MCF 10A (cell line): Measurements from ENCODE around the gene MCAM. TPM values are rescaled to one million over a fixed set of nuclear protein-coding genes. Genes with fewer than 3 reads are reported as not detected.

Experiments used
- BruUV-seq: library from RNA; stranded (reverse); fragments of 400-500 nt; replicated peaks from 2 replicates; lab custom pipeline; 2021; lab: Mats Ljungman, UMichigan
- CTCF ChIA-PET: fragments of 300-600 bp; sonication (Branson Sonifier 250); formaldehyde crosslinking; extraction: SDS; loops from one replicate; lab custom pipeline; 2021; ENCODE audit warnings: antibody characterized with exemption, inconsistent platforms; lab: Yijun Ruan, JAX
- POLR2A ChIA-PET: fragments of 300-600, 350-650 bp; sonication (Branson Sonifier 250); formaldehyde crosslinking; extraction: SDS; loops from one replicate; lab custom pipeline; 2020; ENCODE audit warnings: antibody characterized with exemption, inconsistent platforms; lab: Yijun Ruan, JAX
- DNase-seq: peaks from one replicate; pipeline ENCODE4 v3.0.0-alpha.2; 2018; ENCODE audit not compliant: unreplicated experiment
- H3K27ac Mint-ChIP-seq: one replicate; pipeline ENCODE4 v1.8.0; 2022; ENCODE audit warnings: mild to moderate bottlenecking, low read depth, mixed read lengths; ENCODE audit not compliant: unreplicated experiment
- H3K27me3 Mint-ChIP-seq: one replicate; pipeline ENCODE4 v1.8.0; 2022; ENCODE audit warnings: mixed read lengths; ENCODE audit not compliant: insufficient read depth, unreplicated experiment
- H3K36me3 Mint-ChIP-seq: one replicate; pipeline ENCODE4 v1.8.0; 2022; ENCODE audit warnings: mild to moderate bottlenecking, moderate library complexity, mixed read lengths; ENCODE audit not compliant: insufficient read depth, unreplicated experiment
- H3K4me1 Mint-ChIP-seq: one replicate; pipeline ENCODE4 v1.8.0; 2022; ENCODE audit warnings: mixed read lengths; ENCODE audit not compliant: insufficient read depth, unreplicated experiment
- H3K4me3 Mint-ChIP-seq: one replicate; pipeline ENCODE4 v1.8.0; 2022; ENCODE audit warnings: mild to moderate bottlenecking, moderate library complexity, mixed read lengths; ENCODE audit not compliant: unreplicated experiment
- H3K9me3 Mint-ChIP-seq: one replicate; pipeline ENCODE4 v1.8.0; 2022; ENCODE audit warnings: mixed read lengths; ENCODE audit not compliant: unreplicated experiment
- intact Hi-C: fragments of 100-400 bp; cut with micrococcal nuclease; formaldehyde crosslinking; loops from 2 replicates; pipeline ENCODE4 v1.14.1; 2022
- total RNA-seq: library from RNA; stranded (reverse); gene quantifications from 2 replicates; pipeline ENCODE4 v1.2.3, GENCODE V29; 2022
- TF ChIP-seq, protein P1 (sequence below): fragments of 200-600 bp; IDR thresholded peaks from one replicate; pipeline ENCODE4 v1.8.0; 2022; ENCODE audit warnings: antibody characterized with exemption, mild to moderate bottlenecking; ENCODE audit not compliant: unreplicated experiment

The MCAM gene
- total RNA-seq, 1 experiment from 2014 or later: 3.5 TPM

DNA sequence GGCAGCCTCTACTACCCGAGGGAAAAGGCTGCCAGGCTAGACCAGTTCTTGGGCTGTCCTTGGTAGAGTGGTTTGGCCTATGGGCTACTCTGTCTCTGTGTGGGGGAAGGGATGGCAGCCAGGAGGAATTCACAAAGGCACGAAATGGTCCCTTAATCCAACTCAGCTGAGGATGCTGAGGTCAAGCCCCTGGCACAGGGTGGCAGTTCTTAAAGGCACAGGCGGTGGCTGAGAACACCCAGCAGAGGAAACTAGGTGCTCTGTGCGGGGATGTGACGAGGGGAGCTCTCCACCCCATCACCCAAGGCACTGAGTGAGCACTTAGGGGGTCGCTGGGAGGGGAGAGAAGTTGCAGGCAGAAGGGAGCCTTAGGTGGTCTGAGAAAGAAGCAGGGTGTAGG is 29.7 kb upstream of the MCAM start, which contains the start of gene MFRP:
Gene MFRP (minus strand): TSS at position 101 of the 400 bp plus-strand sequence. CDS start 192 bp downstream, outside the sequence.
- ChIA-PET POLR2A (no interaction called here), CTCF (interaction anchor here (0.6 to 5.8 kb wide), 5 partner anchors 9 to 27 kb away, joined by 3 to 30 read pairs (median 9); partner anchors contain the start of gene RNF26)
- no TSS peak for BruUV-seq
- no peak for DNase-seq
- peaks cover 23% of the 10 kb centered on the region for H3K27me3 Mint-ChIP-seq
- TF ChIP-seq, protein P1, sequence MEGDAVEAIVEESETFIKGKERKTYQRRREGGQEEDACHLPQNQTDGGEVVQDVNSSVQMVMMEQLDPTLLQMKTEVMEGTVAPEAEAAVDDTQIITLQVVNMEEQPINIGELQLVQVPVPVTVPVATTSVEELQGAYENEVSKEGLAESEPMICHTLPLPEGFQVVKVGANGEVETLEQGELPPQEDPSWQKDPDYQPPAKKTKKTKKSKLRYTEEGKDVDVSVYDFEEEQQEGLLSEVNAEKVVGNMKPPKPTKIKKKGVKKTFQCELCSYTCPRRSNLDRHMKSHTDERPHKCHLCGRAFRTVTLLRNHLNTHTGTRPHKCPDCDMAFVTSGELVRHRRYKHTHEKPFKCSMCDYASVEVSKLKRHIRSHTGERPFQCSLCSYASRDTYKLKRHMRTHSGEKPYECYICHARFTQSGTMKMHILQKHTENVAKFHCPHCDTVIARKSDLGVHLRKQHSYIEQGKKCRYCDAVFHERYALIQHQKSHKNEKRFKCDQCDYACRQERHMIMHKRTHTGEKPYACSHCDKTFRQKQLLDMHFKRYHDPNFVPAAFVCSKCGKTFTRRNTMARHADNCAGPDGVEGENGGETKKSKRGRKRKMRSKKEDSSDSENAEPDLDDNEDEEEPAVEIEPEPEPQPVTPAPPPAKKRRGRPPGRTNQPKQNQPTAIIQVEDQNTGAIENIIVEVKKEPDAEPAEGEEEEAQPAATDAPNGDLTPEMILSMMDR: no peak
- H3K4me3 Mint-ChIP-seq: no peak within 1 kb of the TSS
- no peak within 1 kb of the TSS for H3K27ac Mint-ChIP-seq
- H3K9me3 Mint-ChIP-seq: no peaks in the 10 kb centered on the region
- no peaks in the 10 kb centered on the region for H3K36me3 Mint-ChIP-seq
- H3K4me1 Mint-ChIP-seq: no peaks in the 10 kb centered on the region
- intact Hi-C loops: no loop called here

DNA sequence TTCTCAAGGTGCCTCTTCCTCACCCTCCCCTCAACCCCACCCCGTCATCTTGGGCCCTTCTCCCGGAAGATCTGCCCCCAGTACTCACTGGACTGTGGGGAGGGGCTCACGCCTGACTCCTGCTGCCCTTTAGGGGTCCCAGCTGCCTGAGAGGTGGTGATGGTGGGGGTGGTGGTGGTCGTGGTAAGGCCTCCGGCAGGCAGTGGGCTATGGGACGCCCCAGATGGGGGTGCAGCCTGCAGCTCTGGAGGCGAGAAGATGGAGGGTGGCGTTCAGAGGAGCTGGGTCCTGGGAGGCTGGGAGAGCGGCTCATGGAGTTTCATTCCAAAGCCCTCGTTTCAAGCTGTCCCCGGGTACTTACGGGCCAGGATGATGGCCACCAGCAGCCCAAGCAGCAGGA is 28.8 kb upstream of the MCAM start:
- intact Hi-C loops: no loop called here
- no peaks in the 10 kb centered on the region for H3K36me3 Mint-ChIP-seq
- TF ChIP-seq, protein P1: no peak

DNA sequence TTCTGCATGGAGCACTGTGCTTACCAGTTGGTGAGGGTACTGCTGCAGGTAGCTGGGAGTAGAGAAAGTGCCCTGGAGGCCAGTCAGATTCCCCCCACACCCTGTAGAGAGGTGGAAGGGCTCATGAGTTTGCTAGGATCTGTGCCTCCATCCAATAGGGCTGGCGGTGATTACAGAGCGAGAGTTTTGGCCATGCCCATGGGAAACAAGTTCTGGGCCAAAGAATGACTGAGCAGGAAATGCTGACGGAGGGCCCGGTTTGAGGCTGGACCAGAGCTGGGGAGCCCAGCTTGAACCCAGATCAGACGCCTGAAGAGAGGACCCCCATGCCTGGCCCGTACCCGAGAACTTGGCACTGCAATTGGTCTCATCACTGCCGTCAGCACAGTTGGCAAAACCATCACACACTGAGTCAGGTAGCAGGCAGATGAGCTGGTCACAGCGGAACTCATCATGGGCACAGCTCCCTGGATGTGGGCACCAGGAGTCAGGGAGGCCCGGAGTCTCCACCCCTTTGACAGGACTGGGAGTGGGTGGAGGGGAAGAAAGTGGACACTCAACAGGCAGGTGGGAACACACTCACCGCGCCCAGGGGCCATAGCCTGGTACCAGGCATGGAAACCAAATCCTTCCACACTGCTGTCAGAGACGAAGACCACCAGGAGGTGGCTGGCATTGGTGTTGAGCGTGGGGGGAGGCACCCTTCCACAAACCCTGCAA is 27.5 kb upstream of the MCAM start:
- TF ChIP-seq, protein P1: no peak
- Mint-ChIP-seq H3K9me3 (no peaks in the 10 kb centered on the region), H3K4me3 (no peak overlapping the region), H3K27ac (no peak overlapping the region), H3K36me3 (no peaks in the 10 kb centered on the region), H3K27me3 (peaks cover 35% of the 10 kb centered on the region), H3K4me1 (no peaks in the 10 kb centered on the region)
- no peak for DNase-seq
- no TSS peak for BruUV-seq
- CTCF ChIA-PET: interaction anchor here (0.5 to 5.8 kb wide), 9 partner anchors 9 to 199 kb away, joined by 3 to 30 read pairs (median 3); partner anchors contain the start of gene RNF26
- POLR2A ChIA-PET: no interaction called here
- intact Hi-C loops: no loop called here

More for the DNA sequence above, 28.8 kb upstream of the MCAM start:
- Mint-ChIP-seq H3K27ac (no peak overlapping the region), H3K4me3 (no peak overlapping the region), H3K27me3 (peaks cover 33% of the 10 kb centered on the region), H3K4me1 (no peaks in the 10 kb centered on the region), H3K9me3 (no peaks in the 10 kb centered on the region)
- ChIA-PET POLR2A (no interaction called here), CTCF (interaction anchor here (1.0 to 5.8 kb wide), 3 partner anchors 10 to 13 kb away, joined by 3 to 30 read pairs (median 3); partner anchors contain the start of gene RNF26)
- BruUV-seq: no TSS peak
- no peak for DNase-seq

DNA sequence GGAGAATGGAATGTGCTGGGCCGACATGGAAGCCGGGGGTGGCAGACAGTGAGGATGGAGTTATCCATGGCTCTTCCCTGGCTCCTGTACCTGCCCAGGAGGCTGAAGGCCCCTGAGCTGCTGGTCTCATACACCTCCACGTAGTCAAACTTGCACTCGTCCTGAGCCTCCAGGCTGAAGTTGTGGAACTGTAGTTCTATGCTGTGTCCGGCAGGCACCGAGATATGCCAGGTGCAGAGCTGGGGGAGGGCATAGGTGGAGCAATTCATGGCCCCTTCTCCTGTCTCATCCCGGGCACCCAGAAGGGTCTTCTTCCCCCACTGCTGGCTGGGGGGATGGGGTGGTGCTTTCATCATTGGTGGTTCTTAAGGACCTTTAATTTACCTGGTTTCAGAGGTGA is 26.8 kb upstream of the MCAM start:
- H3K4me3 Mint-ChIP-seq: no peak overlapping the region
- H3K27me3 Mint-ChIP-seq: peaks cover 35% of the 10 kb centered on the region
- TF ChIP-seq, protein P1: no peak
- no peak for DNase-seq
- CTCF ChIA-PET: interaction anchor here (0.5 to 5.8 kb wide), 6 partner anchors 12 to 198 kb away, joined by 3 to 30 read pairs (median 3); no protein-coding TSS in a partner anchor
- no peak overlapping the region for H3K27ac Mint-ChIP-seq
- H3K4me1 Mint-ChIP-seq: peaks cover 4% of the 10 kb centered on the region
- H3K36me3 Mint-ChIP-seq: no peaks in the 10 kb centered on the region
- no peaks in the 10 kb centered on the region for H3K9me3 Mint-ChIP-seq
- POLR2A ChIA-PET: no interaction called here
- intact Hi-C loops: no loop called here
- no TSS peak for BruUV-seq
